Endothelial cell of umbilical vein (primary cell): ENCODE data around the gene APIP. TPM values are rescaled to one million over a fixed set of nuclear protein-coding genes. Genes with fewer than 3 reads are reported as not detected.

ENCODE experiments used
- BruUV-seq: library from RNA; stranded (reverse); fragments of 400-500 nt; replicated peaks from 2 replicates; lab custom pipeline; 2021; lab: Mats Ljungman, UMichigan
- CTCF ChIA-PET: fragments of 300-600, 350-600 bp; sonication (Branson Sonifier 250); formaldehyde crosslinking; loops from one replicate; lab custom pipeline; 2021; ENCODE audit warnings: antibody characterized with exemption, inconsistent platforms; lab: Charles Lee
- POLR2A ChIA-PET: fragments of 300-600, 350-600 bp; sonication (Branson Sonifier 250); formaldehyde crosslinking; loops from one replicate; lab custom pipeline; 2021; ENCODE audit warnings: antibody characterized with exemption, inconsistent platforms; lab: Charles Lee
- DNase-seq: peaks from one replicate; pipeline ENCODE4 v3.0.0-alpha.2; 2011; ENCODE audit warnings: low read depth, low spot score
- FAIRE-seq: peaks from 2 replicates; lab custom pipeline; 2011; peaks lifted over from hg19 to GRCh38; lab: Jason Lieb, UNC
- H2AFZ ChIP-seq: 2 replicates; pipeline ENCODE4 v1.6.0; 2012; ENCODE audit warnings: low read depth, low read length, control low read depth, inconsistent platforms
- H3K27ac ChIP-seq: 2 replicates; pipeline ENCODE4 v1.5.1; 2011; ENCODE audit warnings: low read depth, mild to moderate bottlenecking, control low read depth, low read length, moderate library complexity; ENCODE audit not compliant: insufficient read depth
- H3K27me3 ChIP-seq, 2 experiments: 2 replicates each; pipeline versions ENCODE4 v1.6.0 to v1.6.1; 2011; ENCODE audit warnings: low read length in 2 of 2, mixed read lengths in 1 of 2; ENCODE audit not compliant: control insufficient read depth in 2 of 2, insufficient read depth in 2 of 2
- H3K36me3 ChIP-seq, 2 experiments: 2 replicates in 1 of 2; 3 replicates in 1 of 2; pipeline ENCODE4 v1.5.1; 2011; ENCODE audit warnings: low read length in 2 of 2, mild to moderate bottlenecking in 1 of 2, moderate library complexity in 1 of 2; ENCODE audit not compliant: control insufficient read depth in 2 of 2, insufficient read depth in 2 of 2; ENCODE audit errors: extremely low read depth in 1 of 2
- H3K4me1 ChIP-seq: 3 replicates; pipeline ENCODE4 v1.5.1; 2011; ENCODE audit warnings: mild to moderate bottlenecking, low read length; ENCODE audit not compliant: control insufficient read depth, insufficient read depth; ENCODE audit errors: extremely low read depth
- H3K4me2 ChIP-seq: 2 replicates; pipeline ENCODE4 v1.6.1; 2011; ENCODE audit warnings: low read length, control low read depth, mixed read lengths; ENCODE audit not compliant: insufficient read depth
- H3K4me3 ChIP-seq, 3 experiments: fragments of 200-600 bp in 1 of 3; sonication (generic), shearing (Covaris generic) in 1 of 3; replicated peaks in 1 of 3; 2 replicates each; pipeline ENCODE4 v1.5.1; 2011 to 2016; ENCODE audit warnings: control low read depth in 3 of 3, low read length in 3 of 3, mild to moderate bottlenecking in 2 of 3, inconsistent platforms in 1 of 3, low read depth in 1 of 3, moderate library complexity in 1 of 3; ENCODE audit not compliant: insufficient read depth in 1 of 3
- H3K79me2 ChIP-seq: 2 replicates; pipeline ENCODE4 v1.6.0; 2012; ENCODE audit warnings: low read length, inconsistent platforms; ENCODE audit not compliant: control insufficient read depth, insufficient read depth
- H3K9ac ChIP-seq: replicated peaks from 2 replicates; pipeline ENCODE3; 2011; ENCODE audit warnings: low read length, control low read depth; ENCODE audit not compliant: insufficient read depth; ENCODE audit errors: extremely low read depth
- H3K9me1 ChIP-seq: replicated peaks from 3 replicates; pipeline ENCODE4 v1.6.0; 2011; ENCODE audit warnings: mild to moderate bottlenecking, low read length; ENCODE audit not compliant: control insufficient read depth, insufficient read depth; ENCODE audit errors: extremely low read depth
- H3K9me3 ChIP-seq: replicated peaks from 2 replicates; pipeline ENCODE4 v1.5.1; 2012; ENCODE audit warnings: low read length, inconsistent platforms; ENCODE audit not compliant: control insufficient read depth, insufficient read depth
- H4K20me1 ChIP-seq: replicated peaks from 2 replicates; pipeline ENCODE3; 2011; ENCODE audit warnings: mild to moderate bottlenecking, low read length; ENCODE audit not compliant: control insufficient read depth, insufficient read depth; ENCODE audit errors: extremely low read depth
- CTCF ChIP-seq, 2 donors: IDR thresholded peaks; 1 replicate in 1 of 2; 2 replicates in 1 of 2; pipeline ENCODE4 v1.5.1; 2011; ENCODE audit warnings: low read length in 2 of 2, mild to moderate bottlenecking in 2 of 2, moderate library complexity in 2 of 2, control low read depth in 1 of 2, inconsistent platforms in 1 of 2, low read depth in 1 of 2; ENCODE audit not compliant: insufficient read depth in 1 of 2; ENCODE audit errors: extremely low read depth in 1 of 2
- EZH2 ChIP-seq: IDR thresholded peaks from 2 replicates; pipeline ENCODE4 v1.6.1; 2012; ENCODE audit warnings: borderline replicate concordance, low read depth, mild to moderate bottlenecking, moderate library complexity, low read length, inconsistent platforms; ENCODE audit not compliant: severe bottlenecking
- FOS ChIP-seq: IDR thresholded peaks from 2 replicates; pipeline ENCODE4 v1.6.1; 2011; ENCODE audit warnings: mild to moderate bottlenecking, low read length, moderate library complexity, borderline replicate concordance; ENCODE audit not compliant: insufficient read depth
- GATA2 ChIP-seq: IDR thresholded peaks from 2 replicates; pipeline ENCODE4 v1.7.0; 2011; ENCODE audit warnings: low read depth, mild to moderate bottlenecking, moderate library complexity, mixed read lengths, low read length; ENCODE audit not compliant: insufficient read length, insufficient read depth
- JUN ChIP-seq: IDR thresholded peaks from 2 replicates; pipeline ENCODE4 v1.6.1; 2011; ENCODE audit warnings: borderline replicate concordance, low read depth; ENCODE audit not compliant: insufficient read length, insufficient read depth
- MYC ChIP-seq: IDR thresholded peaks from one replicate; pipeline ENCODE4 v1.6.1; 2011; ENCODE audit warnings: mild to moderate bottlenecking, low read depth, low read length
- POLR2A ChIP-seq: IDR thresholded peaks from 2 replicates; pipeline ENCODE4 v1.6.1; 2012; ENCODE audit warnings: low read depth, mild to moderate bottlenecking, control low read depth, low read length
- POLR2AphosphoS5 ChIP-seq: IDR thresholded peaks from 2 replicates; pipeline ENCODE4 v1.6.1; 2012; ENCODE audit warnings: low read depth, mild to moderate bottlenecking, control low read depth, low read length, moderate library complexity; ENCODE audit not compliant: insufficient read depth
- dilution Hi-C: fragments of 300-500 bp; cut with MboI; formaldehyde crosslinking; loops from one replicate; pipeline ENCODE4 v1.15.0; 2019; ENCODE audit warnings: low sequenced_read_pairs; ENCODE audit not compliant: extremely low pct_ligation_motif_present
- intact Hi-C: fragments of 100-400 bp; cut with micrococcal nuclease; formaldehyde crosslinking; loops from one replicate; pipeline ENCODE4 v1.10.0; 2022
- polyA plus RNA-seq, 4 experiments: library from polyadenylated mRNA; depleted of rRNA in 3 of 4; stranded (reverse) in 3 of 4; unstranded in 1 of 4; fragments of >200 nt; gene quantifications; 2 replicates each; pipeline versions ENCODE4 v1.2.1 to v1.2.3, GENCODE V29; 2011 to 2012; ENCODE audit warnings: missing spikeins in 1 of 4
- total RNA-seq: library from RNA; stranded (reverse); gene quantifications from 2 replicates; pipeline ENCODE4 v1.2.3, GENCODE V29; 2021
- TF ChIP-seq, protein P1 (sequence below): IDR thresholded peaks from 2 replicates; pipeline ENCODE4 v1.6.1; 2011; ENCODE audit not compliant: insufficient read depth, insufficient read length

APIP gene
- total and polyA plus RNA-seq, 2 donors (not counting 3 experiments of a cell fraction or from before 2014, with no cell fraction given) = 10.0 to 26.9 TPM

- H3K4me1 ChIP-seq = no peaks in the 10 kb centered on the region
- H3K9me1 ChIP-seq = no peaks in the 10 kb centered on the region
- BruUV-seq = no TSS peak
- no peaks in the 10 kb centered on the region for H3K9me3 ChIP-seq
- H3K27me3 ChIP-seq = no peaks in the 10 kb centered on the region
- no peak overlapping the region for H3K9ac ChIP-seq
- dilution Hi-C loops (no loop called here), intact Hi-C loops (no loop called here)
- no peak for FAIRE-seq
- no peak for DNase-seq
- no peak overlapping the region for H3K4me3 ChIP-seq
- no peak overlapping the region for H2AFZ ChIP-seq
- ChIA-PET CTCF (interaction anchor here (1.2 kb wide), 1 partner anchor 84 kb away, joined by 4 read pairs; no protein-coding TSS in a partner anchor), POLR2A (no interaction called here)
- H3K4me2 ChIP-seq = no peak overlapping the region
- no peaks in the 10 kb centered on the region for H3K36me3 ChIP-seq
- H3K79me2 ChIP-seq = no peaks in the 10 kb centered on the region
- H4K20me1 ChIP-seq = no peaks in the 10 kb centered on the region
- no peak overlapping the region for H3K27ac ChIP-seq
- no peak for TF ChIP-seq EZH2
- no peak for TF ChIP-seq FOS
- TF ChIP-seq POLR2AphosphoS5 = no peak
- TF ChIP-seq JUN = no peak
- no peak for TF ChIP-seq MYC
- TF ChIP-seq, protein P1, sequence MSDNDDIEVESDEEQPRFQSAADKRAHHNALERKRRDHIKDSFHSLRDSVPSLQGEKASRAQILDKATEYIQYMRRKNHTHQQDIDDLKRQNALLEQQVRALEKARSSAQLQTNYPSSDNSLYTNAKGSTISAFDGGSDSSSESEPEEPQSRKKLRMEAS = no peak
- no peak for TF ChIP-seq GATA2
- no peak for TF ChIP-seq CTCF (IDR thresholded peaks at IDR 0.05; ENCODE audit: extremely low read depth in 1 of 2, insufficient read depth in 1 of 2, low read depth in 1 of 2, low read length in 2 of 2)
- TF ChIP-seq POLR2A = no peak
Measured at GRCh38 chr11:34874202-34874601, 42.0 kb downstream of the APIP start.
